ENCODE results near the gene RET.

DNA sequence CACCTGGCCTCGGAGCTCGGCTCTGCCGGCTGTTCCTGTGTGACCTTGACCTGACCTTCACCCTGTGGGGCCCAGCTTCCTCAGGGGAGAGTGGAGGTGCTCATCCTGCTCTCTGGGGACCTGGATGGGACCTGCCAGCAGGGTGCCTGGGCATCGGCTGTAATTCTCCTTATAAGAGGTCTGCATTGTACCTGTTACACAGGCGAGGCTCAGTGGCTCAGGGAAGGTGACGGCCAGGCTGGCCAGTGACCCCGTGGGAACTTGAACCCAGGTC lies 29.0 kb downstream of the RET start:
- TF ChIP-seq CTCF (IDR thresholded peaks at IDR 0.05; ENCODE audit: low read depth, low read length): no peak
- TF ChIP-seq EZH2phosphoT487 (IDR thresholded peaks at IDR 0.05; ENCODE audit: low read depth): no peak

Measured in OCI-LY3 (cell line).